A549 (cell line): ENCODE data around the gene IL3RA. TPM values are rescaled to one million over a fixed set of nuclear protein-coding genes. Genes with fewer than 3 reads are reported as not detected.

Source experiments
- ATAC-seq, 2 experiments: fragments of 200-7000 bp in 1 of 2; fragments of >200 bp in 1 of 2; cut with Nextera tagmentation in 1 of 2; cut with Tn5 transposase in 1 of 2; 3 replicates each; pipeline versions ENCODE4 v1.8.0 to v1.9.1; 2018 to 2020; ENCODE audit warnings: mild to moderate bottlenecking in 1 of 2, moderate library complexity in 1 of 2
- CTCF ChIA-PET: fragments of 300-600 bp; sonication (Branson Sonifier 250); formaldehyde crosslinking; extraction: SDS; loops from one replicate; lab custom pipeline; 2021; ENCODE audit warnings: antibody characterized with exemption, inconsistent platforms; lab: Yijun Ruan, JAX
- POLR2A ChIA-PET: fragments of 350-600 bp; formaldehyde crosslinking; extraction: SDS; loops from one replicate; lab custom pipeline; 2021; ENCODE audit warnings: antibody characterized with exemption, inconsistent platforms; lab: Yijun Ruan, JAX
- DNase-seq, 2 experiments: peaks; one replicate each; pipeline versions ENCODE4 v3.0.0 to v3.0.0-alpha.2; 2011 to 2016; ENCODE audit warnings: low read depth in 1 of 2, low spot score in 1 of 2
- FAIRE-seq: peaks from 2 replicates; lab custom pipeline; 2011; peaks lifted over from hg19 to GRCh38; lab: Jason Lieb, UNC
- H3K27ac ChIP-seq, 2 experiments: fragments of >200 bp; sonication (Bioruptor Twin); formaldehyde crosslinking; 3 replicates each; pipeline ENCODE4 v1.5.1; 2016 to 2017
- H3K4me1 ChIP-seq: fragments of >200 bp; sonication (Bioruptor Twin); formaldehyde crosslinking; 3 replicates; pipeline ENCODE4 v1.6.1; 2016
- H3K4me2 ChIP-seq: fragments of >200 bp; sonication (Bioruptor Twin); formaldehyde crosslinking; 3 replicates; pipeline ENCODE4 v1.6.1; 2016
- H3K4me3 ChIP-seq: fragments of >200 bp; sonication (Bioruptor Twin); formaldehyde crosslinking; 3 replicates; pipeline ENCODE4 v1.5.1; 2016
- H3K9me3 ChIP-seq: fragments of >200 bp; sonication (Bioruptor Twin); formaldehyde crosslinking; 3 replicates; pipeline ENCODE4 v1.6.1; 2016
- BHLHE40 ChIP-seq: IDR thresholded peaks from 2 replicates; pipeline ENCODE4 v1.6.1; 2012; ENCODE audit warnings: low read depth, low read length, inconsistent platforms
- CBX2 ChIP-seq: fragments of 200-600 bp; sonication (generic); IDR thresholded peaks from 2 replicates; pipeline ENCODE4 v1.6.1; 2016; ENCODE audit warnings: low read depth, mild to moderate bottlenecking, borderline replicate concordance
- CEBPB ChIP-seq, 2 experiments: fragments of >200 bp in 1 of 2; sonication (Bioruptor Twin) in 1 of 2; formaldehyde crosslinking in 1 of 2; IDR thresholded peaks; 2 replicates each; pipeline ENCODE4 v1.6.1; 2012 to 2016
- CTCF ChIP-seq: fragments of >200 bp; sonication (Bioruptor Twin); formaldehyde crosslinking; IDR thresholded peaks from 3 replicates; pipeline ENCODE4 v1.5.1; 2016
- E2F6 ChIP-seq: IDR thresholded peaks from 2 replicates; pipeline ENCODE4 v1.6.1; 2012; ENCODE audit warnings: low read depth, borderline replicate concordance
- EHF ChIP-seq: fragments of 250-450 bp; sonication (Bioruptor Pico); IDR thresholded peaks from 2 replicates; pipeline ENCODE4 v1.5.0; 2020; ENCODE audit warnings: mild to moderate bottlenecking
- EP300 ChIP-seq, 2 experiments: fragments of >200 bp; sonication (Bioruptor Twin); formaldehyde crosslinking; IDR thresholded peaks; 2 replicates in 1 of 2; 3 replicates in 1 of 2; pipeline ENCODE4 v1.6.1; 2016 to 2017
- ESRRA ChIP-seq: fragments of 150-350 bp; IDR thresholded peaks from 2 replicates; pipeline ENCODE4 v1.6.1; 2014; ENCODE audit warnings: mild to moderate bottlenecking, low read length, borderline replicate concordance
- FOSL2 ChIP-seq, 2 experiments: fragments of 450-650 bp in 1 of 2; fragments of >200 bp in 1 of 2; sonication (Bioruptor Twin) in 1 of 2; formaldehyde crosslinking; IDR thresholded peaks; 2 replicates each; pipeline versions ENCODE4 v1.5.0 to v1.6.1; 2016 to 2020; ENCODE audit warnings: mild to moderate bottlenecking in 1 of 2, moderate library complexity in 1 of 2
- HDAC2 ChIP-seq: fragments of 200-600 bp; sonication (generic); IDR thresholded peaks from 2 replicates; pipeline ENCODE4 v1.6.1; 2016
- HES2 ChIP-seq: fragments of >200 bp; sonication (Bioruptor Twin); formaldehyde crosslinking; IDR thresholded peaks from 2 replicates; pipeline ENCODE4 v1.6.1; 2016
- HOXB13 ChIP-seq: fragments of 250-450 bp; sonication (Bioruptor Pico); IDR thresholded peaks from 2 replicates; pipeline ENCODE4 v1.5.0; 2020; ENCODE audit warnings: low read depth, mild to moderate bottlenecking, moderate library complexity
- HOXB5 ChIP-seq: fragments of 250-450 bp; sonication (Bioruptor Pico); IDR thresholded peaks from 2 replicates; pipeline ENCODE4 v1.5.0; 2020; ENCODE audit warnings: mild to moderate bottlenecking, moderate library complexity
- JUN ChIP-seq, 2 experiments: fragments of >200 bp; sonication (Bioruptor Twin); formaldehyde crosslinking; IDR thresholded peaks; 2 replicates in 1 of 2; 3 replicates in 1 of 2; pipeline ENCODE4 v1.6.1; 2016 to 2017
- JUNB ChIP-seq: fragments of >200 bp; sonication (Bioruptor Twin); formaldehyde crosslinking; IDR thresholded peaks from 2 replicates; pipeline ENCODE4 v1.6.1; 2016
- KDM1A ChIP-seq: fragments of 200-600 bp; sonication (generic); IDR thresholded peaks from 2 replicates; pipeline ENCODE4 v1.6.1; 2016; ENCODE audit warnings: low read depth, mild to moderate bottlenecking
- MAFK ChIP-seq: fragments of 450-650 bp; IDR thresholded peaks from 2 replicates; pipeline ENCODE4 v1.6.1; 2014; ENCODE audit not compliant: partially characterized antibody
- MAX ChIP-seq: IDR thresholded peaks from 2 replicates; pipeline ENCODE4 v1.6.1; 2012
- MYC ChIP-seq: IDR thresholded peaks from 2 replicates; pipeline ENCODE4 v1.6.1; 2012; ENCODE audit warnings: mild to moderate bottlenecking, inconsistent platforms, low read length, improper control_type of control experiment, borderline replicate concordance
- NFE2L2 ChIP-seq: fragments of 150-350 bp; conservative IDR thresholded peaks from 2 replicates; pipeline ENCODE4 v1.6.1; 2014; ENCODE audit warnings: low read length
- PHF8 ChIP-seq: fragments of 200-600 bp; sonication (generic); IDR thresholded peaks from 2 replicates; pipeline ENCODE4 v1.6.1; 2016; ENCODE audit warnings: low read depth, mild to moderate bottlenecking, antibody characterized with exemption, moderate library complexity, borderline replicate concordance
- POLR2A ChIP-seq: IDR thresholded peaks from 2 replicates; pipeline ENCODE4 v1.6.1; 2012; ENCODE audit warnings: mild to moderate bottlenecking, low read length
- POLR2AphosphoS2 ChIP-seq: conservative IDR thresholded peaks from 2 replicates; pipeline ENCODE4 v1.6.1; 2012; ENCODE audit warnings: low read length, improper control_type of control experiment, inconsistent platforms
- RFX5 ChIP-seq: fragments of 450-650 bp; IDR thresholded peaks from 2 replicates; pipeline ENCODE4 v1.7.1; 2014; ENCODE audit warnings: antibody characterized with exemption, mild to moderate bottlenecking, moderate library complexity
- SMC3 ChIP-seq: fragments of >200 bp; sonication (Bioruptor Twin); formaldehyde crosslinking; IDR thresholded peaks from 3 replicates; pipeline ENCODE4 v1.6.1; 2018; ENCODE audit warnings: inconsistent platforms
- USF2 ChIP-seq: fragments of 450-650 bp; IDR thresholded peaks from 2 replicates; pipeline ENCODE4 v1.6.1; 2014; ENCODE audit warnings: antibody characterized with exemption
- ZFP36 ChIP-seq: fragments of 450-650 bp; IDR thresholded peaks from 2 replicates; pipeline ENCODE4 v1.6.1; 2014; ENCODE audit warnings: borderline replicate concordance; ENCODE audit not compliant: partially characterized antibody
- WGBS: methylation state at CpG from one replicate; pipeline ENCODE4 v1.1.6; 2017; ENCODE audit errors: missing lambda C conversion rate; 5-methylcytosine and 5-hydroxymethylcytosine counted together
- polyA plus RNA-seq, 4 experiments: library from polyadenylated mRNA; depleted of rRNA in 3 of 4; stranded (reverse); fragments of >200 nt; fragmentation: RNase III in 1 of 4; extraction: RNeasy Plus Mini Kit Qiagen cat#74134 plus additional on column Dnase treatment in 1 of 4; gene quantifications; 2 replicates in 3 of 4; 3 replicates in 1 of 4; pipeline ENCODE4 v1.2.3, GENCODE V29; 2011 to 2017

The IL3RA gene
- polyA plus RNA-seq, 2 of the 4 experiments (the other 2 are of a cell fraction), result 0.31 TPM; not detected in 1

DNA sequence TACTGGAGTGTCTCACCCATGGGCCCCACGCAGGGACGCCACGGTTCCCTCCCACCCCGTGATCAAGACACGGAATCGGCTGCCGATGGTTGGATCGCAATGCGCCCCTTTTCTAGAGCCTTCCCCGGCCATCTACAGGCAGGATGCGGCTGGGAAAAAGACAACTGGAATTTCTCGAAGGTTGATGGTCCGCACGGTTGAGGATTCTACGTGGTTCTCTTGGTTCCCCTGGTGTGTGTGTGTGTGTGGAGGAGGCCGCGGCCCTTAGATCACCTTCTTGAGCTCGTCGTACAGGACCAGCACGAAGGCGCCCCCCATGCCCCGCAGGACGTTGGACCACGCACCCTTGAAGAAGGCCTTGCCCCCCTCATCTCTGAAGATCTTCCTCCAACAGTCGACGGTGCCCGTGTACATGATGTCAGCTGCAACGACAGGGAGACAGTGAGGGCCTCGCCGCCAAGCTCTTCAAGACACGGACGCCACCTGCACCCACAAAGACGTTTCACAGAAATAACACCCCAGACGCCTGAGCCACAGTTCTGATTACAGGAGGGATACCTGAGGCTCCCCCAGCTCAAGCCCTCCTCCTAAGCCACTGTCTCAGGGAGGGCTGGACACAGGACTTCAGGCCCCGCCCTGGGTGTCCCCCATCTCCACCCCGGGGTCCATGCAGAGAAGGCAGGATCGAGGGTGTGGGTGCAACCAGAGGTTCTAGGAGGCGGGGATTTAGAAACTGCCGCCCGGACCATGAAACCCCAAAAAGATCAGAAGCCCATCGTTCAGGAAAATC lies 49.9 kb downstream of the IL3RA start:
- TF ChIP-seq JUN (IDR thresholded peaks at IDR 0.05) (no peak), EHF (CRISPR knock-in tag) (no peak), NFE2L2 (no peak), JUNB (no peak), SMC3 (no peak), MAFK (no peak), HOXB5 (CRISPR knock-in tag) (no peak), ZFP36 (no peak), RFX5 (no peak), POLR2AphosphoS2 (no peak), USF2 (no peak), BHLHE40 (no peak), PHF8 (no peak), FOSL2 (IDR thresholded peaks at IDR 0.05) (no peak), FOSL2 (CRISPR knock-in tag; IDR thresholded peaks at IDR 0.05) (no peak), ESRRA (no peak), KDM1A (no peak), CEBPB (IDR thresholded peaks at IDR 0.05) (no peak), HDAC2 (no peak), HOXB13 (no peak), POLR2A (no peak)
- no peak for FAIRE-seq
- no peak for DNase-seq
- H3K4me2 ChIP-seq, result no peak overlapping the region
- ChIA-PET CTCF (no interaction called here), POLR2A (no interaction called here)
- ATAC-seq, result no peak
- H3K27ac ChIP-seq, result no peak overlapping the region
- peaks cover 37% of the 10 kb centered on the region for H3K4me1 ChIP-seq
- H3K4me3 ChIP-seq, result no peak overlapping the region
- WGBS, result 94% methylated on average over 35 of the region's 41 CpGs
- H3K9me3 ChIP-seq, result no peaks in the 10 kb centered on the region

GRCh38 chrX:1387141-1387776 lies 50.7 kb downstream of the IL3RA start:
- Histone ChIP-seq H3K4me3 (no peak overlapping the region), H3K9me3 (no peaks in the 10 kb centered on the region), H3K4me1 (peaks cover 37% of the 10 kb centered on the region), H3K4me2 (no peak overlapping the region), H3K27ac (no peak overlapping the region)
- DNase-seq (no peak), FAIRE-seq (no peak), ATAC-seq (no peak)
- CTCF ChIA-PET, result no interaction called here
- WGBS, result 88% methylated on average over 25 of the region's 43 CpGs
- POLR2A ChIA-PET, result no interaction called here
- TF ChIP-seq JUN (IDR thresholded peaks at IDR 0.05) (no peak), HES2 (no peak), EP300 (IDR thresholded peaks at IDR 0.05) (no peak), HDAC2 (no peak), MAX (no peak), MYC (no peak), CBX2 (no peak), E2F6 (no peak), HOXB13 (no peak), CTCF (no peak), PHF8 (no peak)
